GM18526 (cell line): ENCODE measurements around the gene FERD3L.

Source experiments
- POLR2A ChIP-seq: IDR thresholded peaks from 3 replicates; pipeline ENCODE4 v1.6.1; 2011; ENCODE audit not compliant: insufficient read length; ENCODE audit errors: extremely low read depth

Gene FERD3L

GRCh38 chr7:19109000-19109946 is 35.9 kb downstream of the FERD3L start:
- no peak for TF ChIP-seq POLR2A

DNA sequence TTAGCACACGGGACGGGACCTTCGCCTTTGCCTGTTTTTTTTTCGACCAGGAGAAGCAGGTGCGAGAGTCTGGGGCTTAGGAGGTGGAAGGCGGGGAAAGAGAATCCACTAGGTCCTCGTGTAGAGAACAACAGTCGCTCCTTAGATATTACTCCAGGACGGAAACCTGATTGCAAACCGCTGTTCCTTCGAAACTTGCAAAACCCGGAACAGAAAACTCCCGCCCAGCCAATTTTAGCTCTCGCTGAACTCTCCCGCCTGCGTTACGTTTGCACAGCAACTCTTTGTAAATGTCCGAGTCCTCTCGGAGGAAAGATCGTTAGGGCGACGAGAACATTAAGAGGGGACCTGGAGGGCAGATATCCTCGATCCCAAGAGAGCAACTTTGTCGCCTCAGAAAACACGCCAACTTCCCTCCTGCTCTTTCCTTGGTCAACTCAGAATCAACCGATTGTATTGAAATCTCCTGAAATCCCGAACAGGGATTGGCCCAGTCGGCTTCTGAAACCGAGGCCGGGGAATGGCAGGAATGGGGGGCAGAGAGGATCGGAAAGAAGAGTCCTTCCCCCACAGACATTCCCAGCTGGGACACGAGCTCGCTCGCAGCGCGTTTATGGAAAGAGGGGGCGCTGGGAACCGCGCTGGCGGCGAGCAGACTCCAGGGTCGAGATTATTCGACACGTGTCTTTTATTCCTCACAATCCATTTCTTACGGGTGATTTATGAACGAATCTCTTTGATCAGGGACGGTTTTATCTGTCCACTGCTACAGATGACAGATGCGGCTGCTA is 37.7 kb downstream of the FERD3L start:
- no peak for TF ChIP-seq POLR2A

GRCh38 chr7:19107081-19107355 is 38.2 kb downstream of the FERD3L start:
- no peak for TF ChIP-seq POLR2A

DNA sequence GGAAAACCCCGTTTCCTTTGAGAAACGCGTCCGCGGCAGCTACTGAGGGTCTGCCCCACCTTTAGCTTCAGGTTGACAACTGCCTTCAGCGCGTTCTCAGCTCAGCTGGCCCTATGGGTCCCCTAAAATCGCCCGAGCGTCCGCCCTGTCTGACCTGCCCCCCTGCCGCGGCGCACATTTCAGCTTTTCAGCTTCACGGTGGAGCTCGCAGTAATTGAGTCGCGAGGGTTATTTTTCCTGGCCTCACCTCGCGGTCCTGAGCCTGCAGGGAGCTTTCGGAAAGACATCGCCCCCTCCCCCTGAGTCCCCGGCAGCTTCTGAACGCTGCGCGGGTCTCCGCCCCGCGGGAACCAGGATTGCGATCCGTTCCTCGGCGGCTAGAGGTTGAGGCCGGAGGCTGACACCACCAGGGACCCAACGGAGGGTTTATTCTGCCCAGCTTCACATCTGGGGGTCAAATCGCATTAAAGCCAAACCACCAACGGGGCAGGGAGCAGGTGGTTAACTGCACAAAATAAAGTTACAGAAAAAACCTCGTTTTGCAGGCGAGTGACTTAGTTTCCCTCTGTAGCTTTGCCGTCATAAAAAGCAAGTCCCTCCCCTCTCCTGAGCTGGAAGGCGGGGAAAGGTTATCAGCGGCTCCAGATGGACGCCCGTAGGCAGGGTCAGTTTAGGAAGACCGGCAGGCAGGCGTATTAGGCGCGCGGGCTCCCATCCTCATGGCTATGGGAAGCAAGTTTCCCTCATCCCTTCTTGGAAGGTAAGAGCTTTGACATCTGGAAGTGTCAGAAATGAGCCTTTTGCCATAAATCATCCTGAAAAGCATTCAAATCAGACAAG is 38.8 kb downstream of the FERD3L start:
- no peak for TF ChIP-seq POLR2A

GRCh38 chr7:19105546-19105945 is 39.7 kb downstream of the FERD3L start:
- TF ChIP-seq POLR2A: no peak

DNA sequence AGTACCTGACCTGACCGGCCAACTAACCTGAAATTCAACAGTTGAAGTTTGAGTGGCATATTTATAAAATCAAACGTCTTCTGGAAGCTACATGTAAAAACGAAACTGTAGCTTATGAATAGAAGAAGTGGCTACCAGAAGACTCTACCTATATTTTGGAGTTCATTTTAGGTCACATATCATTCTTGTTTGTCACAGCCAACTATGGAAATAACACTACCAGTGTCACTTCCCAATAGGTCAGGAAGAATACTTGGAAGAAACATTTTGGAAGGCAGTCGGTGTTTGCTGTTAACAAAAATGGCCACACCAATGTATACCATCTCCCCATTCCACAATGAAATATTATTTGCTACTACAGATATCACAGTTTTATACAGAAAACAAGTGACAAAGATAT is 40.4 kb downstream of the FERD3L start:
- TF ChIP-seq POLR2A: no peak

GRCh38 chr7:19102884-19103283 is 42.3 kb downstream of the FERD3L start:
- TF ChIP-seq POLR2A: no peak

GRCh38 chr7:19101909-19102308 is 43.3 kb downstream of the FERD3L start:
- TF ChIP-seq POLR2A: no peak

GRCh38 chr7:19101472-19101871 is 43.7 kb downstream of the FERD3L start:
- TF ChIP-seq POLR2A: no peak

- TF ChIP-seq POLR2A: no peak
Observed at GRCh38 chr7:19099924-19100323, 45.3 kb downstream of the FERD3L start.

DNA sequence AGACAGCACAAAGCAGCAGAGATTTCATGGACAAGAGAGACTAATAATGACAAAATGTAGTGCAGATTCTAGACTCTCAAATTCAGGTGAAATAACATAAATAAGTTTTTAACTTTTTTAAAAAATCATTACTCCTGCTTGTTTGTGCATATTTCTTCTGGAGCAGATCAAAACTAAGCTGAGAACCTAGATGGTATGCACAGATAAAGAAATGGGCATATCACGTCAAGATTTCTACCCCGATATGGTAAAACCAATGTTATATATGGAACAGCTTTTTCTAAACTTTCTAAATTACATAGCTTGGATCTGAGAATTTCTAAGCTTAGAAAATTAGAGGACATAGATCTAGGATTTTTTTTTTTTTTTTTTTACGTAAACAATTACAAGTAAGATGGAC is 46.0 kb downstream of the FERD3L start:
- TF ChIP-seq POLR2A: no peak

DNA sequence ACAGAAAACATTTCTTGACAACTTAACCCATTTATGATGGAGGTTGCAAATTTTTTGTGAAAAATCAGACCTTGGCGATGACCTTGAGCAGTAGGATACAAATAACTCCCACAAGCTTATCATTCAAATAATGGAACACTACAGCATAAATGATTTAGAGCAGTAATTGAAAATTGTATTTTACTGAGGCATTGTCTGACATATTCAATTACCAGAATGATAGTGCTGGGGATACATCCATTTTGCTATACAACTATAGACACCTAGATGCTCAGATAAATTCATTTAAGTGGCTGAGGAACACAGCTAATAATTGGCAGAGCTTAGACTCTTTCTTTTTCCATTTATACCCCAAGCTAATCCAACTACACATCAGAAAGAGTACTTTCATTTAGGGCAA is 46.7 kb downstream of the FERD3L start:
- TF ChIP-seq POLR2A: no peak

- TF ChIP-seq POLR2A: no peak
Observed at GRCh38 chr7:19097165-19098055, 47.8 kb downstream of the FERD3L start.

DNA sequence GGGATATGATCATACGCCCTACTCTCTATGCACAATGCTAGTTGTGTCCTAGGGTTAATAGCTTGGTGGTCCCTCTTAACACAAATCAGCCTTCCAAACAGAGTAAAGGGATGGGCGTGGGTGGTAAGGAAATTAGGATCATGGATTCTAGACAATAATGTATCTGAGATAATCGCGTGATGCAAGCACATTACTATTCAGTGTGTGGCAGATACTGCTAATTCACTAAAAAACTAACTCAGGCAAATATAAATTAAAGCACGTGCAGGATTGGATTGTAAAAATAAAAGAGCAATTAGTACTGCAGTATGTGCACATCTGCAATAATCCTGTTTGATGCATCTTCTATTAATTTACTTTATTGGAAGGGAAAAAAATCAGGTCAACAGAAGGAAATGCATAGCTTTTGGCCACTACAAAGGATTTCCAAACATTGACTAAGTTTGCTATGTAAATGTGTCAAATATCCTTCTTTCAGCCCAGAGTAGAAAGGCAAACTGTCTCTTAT is 49.8 kb downstream of the FERD3L start:
- no peak for TF ChIP-seq POLR2A
